Measurements from ENCODE around the gene SKP1. TPM values are rescaled to one million over a fixed set of nuclear protein-coding genes. Genes with fewer than 3 reads are reported as not detected.

Gene SKP1
- polyA plus RNA-seq, 1 of the 3 experiments (the other 2 are of a cell fraction): 407 TPM

DNA sequence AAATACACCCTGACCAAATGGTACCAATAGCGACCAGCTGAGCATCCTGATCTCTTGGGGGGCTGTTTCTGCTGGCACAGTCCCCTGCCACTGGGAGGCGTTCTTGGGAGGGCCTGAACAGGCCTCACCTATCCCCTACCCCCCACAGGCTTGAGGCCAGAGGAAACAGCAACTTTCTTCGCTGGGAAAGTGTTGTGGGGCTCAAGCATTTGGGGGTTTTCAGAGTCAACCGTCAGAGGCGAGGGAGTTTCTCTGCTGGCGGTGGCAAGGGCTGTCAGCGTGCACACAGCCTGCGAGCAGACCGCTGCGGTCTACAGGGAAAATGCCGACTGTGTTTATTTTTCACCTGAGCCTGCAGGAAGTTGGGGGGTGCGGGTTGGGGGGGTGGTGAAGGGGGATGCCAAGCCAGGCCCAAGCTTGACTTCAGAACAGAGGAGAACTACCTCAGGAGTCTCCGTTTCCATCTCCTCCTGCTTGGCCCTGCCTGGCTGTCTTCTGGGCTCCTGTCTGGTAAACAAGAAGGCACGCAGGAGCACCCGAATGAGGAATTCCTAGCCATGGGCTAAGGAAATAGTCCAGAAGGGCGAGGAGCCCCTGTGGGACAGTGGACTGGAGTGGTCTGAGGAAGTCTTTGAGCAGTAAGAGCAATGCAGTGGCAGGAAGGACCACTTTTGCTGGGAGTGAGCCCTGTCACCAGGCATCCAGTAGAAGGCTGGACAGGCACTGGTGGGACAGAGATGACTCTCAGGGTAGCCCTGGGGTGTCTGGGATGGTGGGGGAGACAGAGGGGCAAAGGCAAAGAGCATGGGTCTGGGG lies 44.2 kb downstream of the SKP1 start:
- ChIA-PET CTCF (interaction anchor here (1.0 to 11.5 kb wide), 5 partner anchors 7 to 93 kb away, joined by 3 to 152 read pairs (median 12); no protein-coding TSS in a partner anchor), POLR2A (no interaction called here)
- H3K36me3 ChIP-seq (replicated peaks in 1 of 2; ENCODE audit: control insufficient read depth in 1 of 2, insufficient read depth in 2 of 2, low read length in 1 of 2): peaks cover 0 to 45% of the 10 kb centered on the region in 2 experiments
- H3K4me3 ChIP-seq (ENCODE audit: low read depth in 2 of 2, low read length in 1 of 2): no peak overlapping the region
- TF ChIP-seq, protein P1, sequence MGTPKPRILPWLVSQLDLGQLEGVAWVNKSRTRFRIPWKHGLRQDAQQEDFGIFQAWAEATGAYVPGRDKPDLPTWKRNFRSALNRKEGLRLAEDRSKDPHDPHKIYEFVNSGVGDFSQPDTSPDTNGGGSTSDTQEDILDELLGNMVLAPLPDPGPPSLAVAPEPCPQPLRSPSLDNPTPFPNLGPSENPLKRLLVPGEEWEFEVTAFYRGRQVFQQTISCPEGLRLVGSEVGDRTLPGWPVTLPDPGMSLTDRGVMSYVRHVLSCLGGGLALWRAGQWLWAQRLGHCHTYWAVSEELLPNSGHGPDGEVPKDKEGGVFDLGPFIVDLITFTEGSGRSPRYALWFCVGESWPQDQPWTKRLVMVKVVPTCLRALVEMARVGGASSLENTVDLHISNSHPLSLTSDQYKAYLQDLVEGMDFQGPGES (IDR thresholded peaks at IDR 0.05; ENCODE audit: low read depth, low read length): no peak
- TF ChIP-seq, protein P2, sequence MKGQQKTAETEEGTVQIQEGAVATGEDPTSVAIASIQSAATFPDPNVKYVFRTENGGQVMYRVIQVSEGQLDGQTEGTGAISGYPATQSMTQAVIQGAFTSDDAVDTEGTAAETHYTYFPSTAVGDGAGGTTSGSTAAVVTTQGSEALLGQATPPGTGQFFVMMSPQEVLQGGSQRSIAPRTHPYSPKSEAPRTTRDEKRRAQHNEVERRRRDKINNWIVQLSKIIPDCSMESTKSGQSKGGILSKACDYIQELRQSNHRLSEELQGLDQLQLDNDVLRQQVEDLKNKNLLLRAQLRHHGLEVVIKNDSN (IDR thresholded peaks at IDR 0.05; ENCODE audit: borderline replicate concordance, low read depth): no peak
- TF ChIP-seq YY1 (IDR thresholded peaks at IDR 0.05; ENCODE audit: low read depth) (no peak), MEF2A (IDR thresholded peaks at IDR 0.05; ENCODE audit: borderline replicate concordance, low read depth) (no peak), GATA2 (CRISPR knock-in tag; IDR thresholded peaks at IDR 0.05) (no peak), FOXM1 (IDR thresholded peaks at IDR 0.05; ENCODE audit: low read depth) (no peak), TAF1 (IDR thresholded peaks at IDR 0.05; ENCODE audit: borderline replicate concordance, low read depth, low read length) (no peak), EZH2phosphoT487 (IDR thresholded peaks at IDR 0.05; ENCODE audit: borderline replicate concordance, low read depth) (no peak), RAD21 (IDR thresholded peaks at IDR 0.05; ENCODE audit: low read length) (no peak)
- TF ChIP-seq, protein P3, sequence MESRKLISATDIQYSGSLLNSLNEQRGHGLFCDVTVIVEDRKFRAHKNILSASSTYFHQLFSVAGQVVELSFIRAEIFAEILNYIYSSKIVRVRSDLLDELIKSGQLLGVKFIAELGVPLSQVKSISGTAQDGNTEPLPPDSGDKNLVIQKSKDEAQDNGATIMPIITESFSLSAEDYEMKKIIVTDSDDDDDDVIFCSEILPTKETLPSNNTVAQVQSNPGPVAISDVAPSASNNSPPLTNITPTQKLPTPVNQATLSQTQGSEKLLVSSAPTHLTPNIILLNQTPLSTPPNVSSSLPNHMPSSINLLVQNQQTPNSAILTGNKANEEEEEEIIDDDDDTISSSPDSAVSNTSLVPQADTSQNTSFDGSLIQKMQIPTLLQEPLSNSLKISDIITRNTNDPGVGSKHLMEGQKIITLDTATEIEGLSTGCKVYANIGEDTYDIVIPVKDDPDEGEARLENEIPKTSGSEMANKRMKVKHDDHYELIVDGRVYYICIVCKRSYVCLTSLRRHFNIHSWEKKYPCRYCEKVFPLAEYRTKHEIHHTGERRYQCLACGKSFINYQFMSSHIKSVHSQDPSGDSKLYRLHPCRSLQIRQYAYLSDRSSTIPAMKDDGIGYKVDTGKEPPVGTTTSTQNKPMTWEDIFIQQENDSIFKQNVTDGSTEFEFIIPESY (IDR thresholded peaks at IDR 0.05; ENCODE audit: borderline replicate concordance, low read depth): no peak
- peaks cover 6 to 68% of the 10 kb centered on the region in 2 experiments; a peak in 2 of 4 replicates for H3K4me1 ChIP-seq (ENCODE audit: control insufficient read depth in 1 of 2, insufficient read depth in 2 of 2, low read depth in 1 of 2, low read length in 1 of 2)
- no peak overlapping the region for H3K4me2 ChIP-seq
- no peaks in the 10 kb centered on the region for H3K9me3 ChIP-seq
- no peak overlapping the region for H3K9ac ChIP-seq
- 0 out of 2 replicates have a peak, but pooled peaks cover 7% of the 10 kb centered on the region for H4K20me1 ChIP-seq (ENCODE audit: insufficient read depth)
- H3K9me2 ChIP-seq: no peaks in the 10 kb centered on the region
- H3K27ac ChIP-seq (ENCODE audit: low read depth in 2 of 2, low read length in 1 of 2): peak overlapping the region in 1 of 2 experiments; percentile 39; a peak in 1 of 4 replicates
- no peak overlapping the region for H2AFZ ChIP-seq (ENCODE audit: low read depth)
- H3K79me2 ChIP-seq (ENCODE audit: insufficient read depth): peaks cover 5% of the 10 kb centered on the region; the same call in 1 of the 2 replicates
- H3K27me3 ChIP-seq (ENCODE audit: insufficient read depth): no peaks in the 10 kb centered on the region
- DNase-seq: no peak
- H3F3A ChIP-seq (replicated peaks; ENCODE audit: insufficient read depth): no peaks in the 10 kb centered on the region
- 96% methylated on average over 16 of the region's 16 CpGs for WGBS (ENCODE audit: low lambda C conversion rate)
